DND-41 (cell line): Measurements from ENCODE around the gene CENPP.

Source experiments
- ATAC-seq: fragments of 200-7000 bp; cut with Tn5 transposase; 3 replicates; pipeline ENCODE4 v1.9.1; 2021; ENCODE audit warnings: low read depth; ENCODE audit not compliant: insufficient read depth
- DNase-seq: peaks from one replicate; pipeline ENCODE4 v3.0.0-alpha.2; 2020
- H2AFZ ChIP-seq: 2 replicates; pipeline ENCODE4 v1.6.0; 2012; ENCODE audit warnings: low read depth, low read length
- H3K27ac ChIP-seq: 2 replicates; pipeline ENCODE4 v1.5.1; 2012; ENCODE audit warnings: low read length, inconsistent platforms
- H3K27me3 ChIP-seq: fragments of 200-600 bp; sonication (generic); 2 replicates; pipeline ENCODE4 v1.6.0; 2012; ENCODE audit warnings: low read length, mild to moderate bottlenecking, inconsistent platforms; ENCODE audit not compliant: insufficient read depth, poor library complexity
- H3K36me3 ChIP-seq: 2 replicates; pipeline ENCODE4 v1.5.1; 2012; ENCODE audit warnings: low read length, inconsistent platforms; ENCODE audit not compliant: insufficient read depth
- H3K4me1 ChIP-seq: 2 replicates; pipeline ENCODE4 v1.5.1; 2012; ENCODE audit warnings: mild to moderate bottlenecking, low read length; ENCODE audit not compliant: insufficient read depth
- H3K4me2 ChIP-seq: 2 replicates; pipeline ENCODE4 v1.6.0; 2012; ENCODE audit warnings: mild to moderate bottlenecking, moderate library complexity, low read length, inconsistent platforms; ENCODE audit not compliant: insufficient read depth
- H3K4me3 ChIP-seq, 2 experiments: fragments of 200-600 bp in 1 of 2; shearing (Covaris generic) in 1 of 2; 2 replicates each; pipeline ENCODE4 v1.5.1; 2012 to 2016; ENCODE audit warnings: inconsistent platforms in 2 of 2, low read length in 2 of 2, mild to moderate bottlenecking in 2 of 2, low read depth in 1 of 2, moderate library complexity in 1 of 2
- H3K79me2 ChIP-seq: 2 replicates; pipeline ENCODE4 v1.6.0; 2012; ENCODE audit warnings: low read length, inconsistent platforms; ENCODE audit not compliant: insufficient read depth
- H3K9ac ChIP-seq: 2 replicates; pipeline ENCODE4 v1.6.0; 2012; ENCODE audit warnings: low read depth, mild to moderate bottlenecking, inconsistent platforms, low read length, moderate library complexity
- H3K9me3 ChIP-seq: 2 replicates; pipeline ENCODE4 v1.5.1; 2012; ENCODE audit warnings: low read length, moderate library complexity, mild to moderate bottlenecking, inconsistent platforms; ENCODE audit not compliant: insufficient read depth, severe bottlenecking
- H4K20me1 ChIP-seq: 2 replicates; pipeline ENCODE4 v1.6.0; 2012; ENCODE audit warnings: low read length; ENCODE audit not compliant: insufficient read depth
- CTCF ChIP-seq: IDR thresholded peaks from 2 replicates; pipeline ENCODE4 v1.5.1; 2012; ENCODE audit warnings: borderline replicate concordance, low read length, moderate library complexity, mild to moderate bottlenecking; ENCODE audit not compliant: poor library complexity, severe bottlenecking; ENCODE audit errors: extremely low read depth
- EZH2 ChIP-seq: IDR thresholded peaks from 3 replicates; pipeline ENCODE4 v1.6.1; 2012; ENCODE audit warnings: borderline replicate concordance, low read depth, mild to moderate bottlenecking, moderate library complexity, low read length, inconsistent platforms; ENCODE audit not compliant: severe bottlenecking

CENPP gene

GRCh38 chr9:92501671-92502393, 176.1 kb downstream of the CENPP start:
- Histone ChIP-seq H3K4me3 (no peak overlapping the region), H2AFZ (no peak overlapping the region), H4K20me1 (no peaks in the 10 kb centered on the region), H3K9ac (no peak overlapping the region), H3K27me3 (no peaks in the 10 kb centered on the region), H3K79me2 (no peaks in the 10 kb centered on the region), H3K4me1 (no peaks in the 10 kb centered on the region), H3K27ac (no peak overlapping the region), H3K4me2 (no peak overlapping the region), H3K9me3 (no peaks in the 10 kb centered on the region), H3K36me3 (no peaks in the 10 kb centered on the region)
- DNase-seq (no peak), ATAC-seq (peak; percentile 44; the same call in 1 of the 3 replicates)
- TF ChIP-seq EZH2 (no peak), CTCF (peak; percentile 47)

GRCh38 chr9:92503156-92503555, 177.4 kb downstream of the CENPP start:
- H4K20me1 ChIP-seq: no peaks in the 10 kb centered on the region
- no peak overlapping the region for H3K4me2 ChIP-seq
- no peak overlapping the region for H3K9ac ChIP-seq
- no peak overlapping the region for H3K27ac ChIP-seq
- H3K4me3 ChIP-seq: no peak overlapping the region
- TF ChIP-seq CTCF (no peak), EZH2 (no peak)
- no peaks in the 10 kb centered on the region for H3K79me2 ChIP-seq
- no peak for DNase-seq
- H2AFZ ChIP-seq: no peak overlapping the region
- no peaks in the 10 kb centered on the region for H3K4me1 ChIP-seq
- ATAC-seq: no peak
- H3K27me3 ChIP-seq: no peaks in the 10 kb centered on the region
- H3K36me3 ChIP-seq: no peaks in the 10 kb centered on the region
- no peaks in the 10 kb centered on the region for H3K9me3 ChIP-seq

GRCh38 chr9:92504881-92505280, 179.1 kb downstream of the CENPP start:
- ATAC-seq: no peak
- TF ChIP-seq CTCF: no peak
- no peak for TF ChIP-seq EZH2
- no peaks in the 10 kb centered on the region for H3K4me1 ChIP-seq
- H3K4me2 ChIP-seq: no peak overlapping the region
- no peaks in the 10 kb centered on the region for H3K27me3 ChIP-seq
- no peak overlapping the region for H3K9ac ChIP-seq
- DNase-seq: no peak
- H3K4me3 ChIP-seq: no peak overlapping the region
- H3K79me2 ChIP-seq: no peaks in the 10 kb centered on the region
- H4K20me1 ChIP-seq: no peaks in the 10 kb centered on the region
- no peaks in the 10 kb centered on the region for H3K9me3 ChIP-seq
- H2AFZ ChIP-seq: no peak overlapping the region
- no peaks in the 10 kb centered on the region for H3K36me3 ChIP-seq
- H3K27ac ChIP-seq: no peak overlapping the region
